MM.1S (cell line): ENCODE data around the gene SPAM1.

Experiments used
- CTCF ChIP-seq: fragments of 300-600 bp; sonication (generic); IDR thresholded peaks from 2 replicates; pipeline ENCODE4 v1.5.1; 2016; ENCODE audit warnings: antibody characterized with exemption, low read length, mixed read lengths
- EZH2 ChIP-seq: fragments of 300-600 bp; sonication (generic); optimal IDR thresholded peaks from 2 replicates; pipeline ENCODE3; 2017; ENCODE audit warnings: low read depth, mild to moderate bottlenecking, antibody characterized with exemption, low read length, mixed read lengths

DNA sequence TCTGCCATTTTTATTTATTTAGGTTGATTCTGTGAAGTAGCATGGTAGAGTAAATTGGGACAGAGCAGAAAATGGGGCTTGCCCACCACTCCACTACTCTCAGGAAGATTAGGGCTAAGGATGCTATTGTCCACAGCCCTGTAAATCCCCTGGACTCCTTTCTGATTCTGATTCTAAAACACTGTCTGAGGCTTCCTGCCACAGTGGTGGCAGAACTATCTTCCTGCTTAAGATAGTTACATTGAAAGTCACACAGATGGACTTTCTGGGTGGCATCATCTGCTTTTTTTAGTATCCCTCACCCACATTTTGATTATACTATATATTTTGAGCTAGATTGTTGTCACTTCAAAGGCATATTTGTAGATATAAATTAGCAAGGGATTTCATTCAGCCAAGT, 50.0 kb downstream of the SPAM1 start:
- no peak for TF ChIP-seq CTCF
- TF ChIP-seq EZH2, result no peak
